ENCODE results near the gene NKX1-2. TPM values are rescaled to one million over a fixed set of nuclear protein-coding genes. Genes with fewer than 3 reads are reported as not detected.

The NKX1-2 gene
- total RNA-seq, 1 donor from 2014 or later, result not detected

GRCh38 chr10:124407456-124407855 is 42.4 kb downstream of the NKX1-2 start:
- no peak for DNase-seq (ENCODE audit: extremely low spot score, unreplicated experiment)
- no peak for TF ChIP-seq CTCF (IDR thresholded peaks at IDR 0.05)
- peak overlapping the region; percentile 37 for H3K27ac Mint-ChIP-seq (ENCODE audit: unreplicated experiment)
- H3K27me3 Mint-ChIP-seq (ENCODE audit: unreplicated experiment), result no peaks in the 10 kb centered on the region
- H3K4me3 Mint-ChIP-seq (ENCODE audit: unreplicated experiment), result no peak overlapping the region
- peaks cover 9% of the 10 kb centered on the region for H3K4me1 Mint-ChIP-seq (ENCODE audit: unreplicated experiment)
- H3K36me3 Mint-ChIP-seq (ENCODE audit: unreplicated experiment), result peaks cover 50% of the 10 kb centered on the region
- no peaks in the 10 kb centered on the region for H3K9me3 Mint-ChIP-seq (ENCODE audit: unreplicated experiment)

DNA sequence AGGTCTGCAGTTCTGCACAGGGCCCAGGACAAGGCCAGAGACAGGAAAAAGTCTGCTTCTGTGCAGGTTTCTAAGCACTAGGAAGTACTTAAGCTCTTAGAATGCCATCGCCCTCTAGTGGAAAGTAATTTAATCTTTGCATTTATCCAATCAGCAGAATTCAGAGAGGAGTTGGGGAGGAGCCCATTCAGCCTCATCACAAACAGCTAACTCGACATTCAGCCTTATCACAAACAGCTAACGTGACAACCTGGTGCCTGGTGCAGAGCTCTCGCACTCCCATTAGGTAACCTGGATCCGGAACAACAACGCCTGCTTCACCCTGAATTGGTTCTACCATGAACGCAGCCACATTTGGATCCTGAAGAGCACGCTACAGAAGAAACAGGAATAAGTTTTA is 46.3 kb downstream of the NKX1-2 start:
- Mint-ChIP-seq H3K4me3 (ENCODE audit: unreplicated experiment) (no peak overlapping the region), H3K27ac (ENCODE audit: unreplicated experiment) (peak overlapping the region; percentile 5), H3K9me3 (ENCODE audit: unreplicated experiment) (no peaks in the 10 kb centered on the region), H3K27me3 (ENCODE audit: unreplicated experiment) (no peaks in the 10 kb centered on the region), H3K36me3 (ENCODE audit: unreplicated experiment) (peaks cover 51% of the 10 kb centered on the region), H3K4me1 (ENCODE audit: unreplicated experiment) (peaks cover 6% of the 10 kb centered on the region)
- no peak for DNase-seq (ENCODE audit: extremely low spot score, unreplicated experiment)
- peak; percentile 71 for TF ChIP-seq CTCF (IDR thresholded peaks at IDR 0.05)

DNA sequence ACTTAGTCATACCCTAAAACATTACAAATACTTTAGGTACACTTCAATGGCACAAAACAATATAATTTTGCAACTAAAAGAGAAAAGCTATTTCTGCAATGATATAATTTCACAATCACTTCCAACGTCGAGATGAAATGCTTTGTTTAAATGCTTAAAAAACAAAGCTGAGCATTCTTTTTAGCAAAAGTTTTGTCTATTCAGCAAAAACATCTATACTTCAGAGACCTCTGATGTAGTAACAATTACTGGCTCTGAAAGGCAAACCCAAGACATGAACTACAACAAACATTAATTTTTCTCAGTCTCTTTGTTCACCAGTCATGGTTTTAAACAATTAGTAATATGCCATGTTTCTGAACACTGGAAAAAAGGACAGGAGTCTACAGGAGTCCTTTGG is 47.6 kb downstream of the NKX1-2 start:
- no peak for DNase-seq (ENCODE audit: extremely low spot score, unreplicated experiment)
- H3K4me1 Mint-ChIP-seq (ENCODE audit: unreplicated experiment), result peaks cover 6% of the 10 kb centered on the region
- no peak for TF ChIP-seq CTCF (IDR thresholded peaks at IDR 0.05)
- no peaks in the 10 kb centered on the region for H3K9me3 Mint-ChIP-seq (ENCODE audit: unreplicated experiment)
- H3K27ac Mint-ChIP-seq (ENCODE audit: unreplicated experiment), result no peak overlapping the region
- H3K36me3 Mint-ChIP-seq (ENCODE audit: unreplicated experiment), result peaks cover 48% of the 10 kb centered on the region
- H3K4me3 Mint-ChIP-seq (ENCODE audit: unreplicated experiment), result no peak overlapping the region
- no peaks in the 10 kb centered on the region for H3K27me3 Mint-ChIP-seq (ENCODE audit: unreplicated experiment)

GRCh38 chr10:124401633-124402032 is 48.2 kb downstream of the NKX1-2 start:
- H3K27ac Mint-ChIP-seq (ENCODE audit: unreplicated experiment), result no peak overlapping the region
- no peaks in the 10 kb centered on the region for H3K27me3 Mint-ChIP-seq (ENCODE audit: unreplicated experiment)
- DNase-seq (ENCODE audit: extremely low spot score, unreplicated experiment), result no peak
- H3K4me1 Mint-ChIP-seq (ENCODE audit: unreplicated experiment), result peaks cover 6% of the 10 kb centered on the region
- TF ChIP-seq CTCF (IDR thresholded peaks at IDR 0.05), result no peak
- no peak overlapping the region for H3K4me3 Mint-ChIP-seq (ENCODE audit: unreplicated experiment)
- peaks cover 46% of the 10 kb centered on the region for H3K36me3 Mint-ChIP-seq (ENCODE audit: unreplicated experiment)
- no peaks in the 10 kb centered on the region for H3K9me3 Mint-ChIP-seq (ENCODE audit: unreplicated experiment)

Other genes with a start within 250 kb of the NKX1-2 start
- gene OAT, start 31.1 kb downstream of the NKX1-2 start, total RNA-seq, result 113 and 122 TPM in 2 replicates
- gene LHPP, start 11.8 kb upstream of the NKX1-2 start, total RNA-seq, result 15.8 and 18.8 TPM in 2 replicates